ENCODE results near the gene WDR46. TPM values are rescaled to one million over a fixed set of nuclear protein-coding genes. Genes with fewer than 3 reads are reported as not detected.

The WDR46 gene
- total and polyA plus RNA-seq, 4 experiments from 2014 or later, result 60.8 to 88.9 (median 66.0) TPM

GRCh38 chr6:33317669-33318425 lies 28.8 kb upstream of the WDR46 start, which contains the start of gene ZBTB22:
Gene ZBTB22, minus strand, starts transcription at chr6:33317744. Its CDS starts 828 bp downstream, at chr6:33316916.
- H3K27me3 Mint-ChIP-seq, result no peaks in the 10 kb centered on the region
- Histone ChIP-seq H3K9me3 (ENCODE audit: control insufficient read depth in 1 of 2, low read length in 2 of 2) (no peaks in the 10 kb centered on the region), H3K27ac (ENCODE audit: low read depth, low read length) (peak within 1 kb of the TSS; percentile 83), H3K4me3 (ENCODE audit: low read length in 2 of 2) (peak within 1 kb of the TSS; percentile 73 to 100), H3K36me3 (ENCODE audit: insufficient read depth, low read length) (peaks cover 33% of the 10 kb centered on the region), H3K4me1 (ENCODE audit: insufficient read depth, low read length) (peaks cover 73% of the 10 kb centered on the region), H3K27me3 (ENCODE audit: insufficient read depth, low read length) (no peaks in the 10 kb centered on the region)
- H3K36me3 Mint-ChIP-seq, result peaks cover 40 to 69% of the 10 kb centered on the region in 2 donors
- ChIA-PET POLR2A (ENCODE audit: partially characterized antibody) (interaction anchor here (0.6 to 4.1 kb wide), 27 partner anchors 10 to 1665 kb away, joined by 3 to 81 read pairs (median 5); partner anchors contain the start of genes B3GALT4, BAG6, CUTA and ITPR3), CTCF (ENCODE audit: partially characterized antibody) (interaction anchor here (0.6 to 5.9 kb wide), 9 partner anchors 17 to 274 kb away, joined by 3 to 47 read pairs (median 4); partner anchors contain the start of genes B3GALT4, RPS18 and VPS52)
- H3K27ac Mint-ChIP-seq, result peak within 1 kb of the TSS; percentile 98 to 99 (median 98)
- peak; percentile 96 to 99 (median 97) for DNase-seq
- peaks cover 40 to 100% (median 62%) of the 10 kb centered on the region in 4 donors for H3K4me1 Mint-ChIP-seq
- intact Hi-C loops (cut with micrococcal nuclease), result loop anchor here (1.0 to 2.0 kb wide), 5 partner anchors 27 to 347 kb away; partner anchors contain the start of genes CUTA, KIFC1, PFDN6 and WDR46
- peak within 1 kb of the TSS; percentile 98 to 100 (median 99) for H3K4me3 Mint-ChIP-seq
- H3K9me3 Mint-ChIP-seq, result peaks cover 0 to 5% (median 0%) of the 10 kb centered on the region in 8 donors

GRCh38 chr6:33317419-33317668 lies 28.3 kb upstream of the WDR46 start:
- Mint-ChIP-seq H3K4me3 (peak overlapping the region; percentile 82 to 100 (median 98)), H3K36me3 (peaks cover 43 to 70% of the 10 kb centered on the region in 2 donors), H3K27me3 (no peaks in the 10 kb centered on the region), H3K4me1 (peaks cover 38 to 100% (median 63%) of the 10 kb centered on the region in 4 donors), H3K27ac (peak overlapping the region; percentile 90 to 99 (median 94)), H3K9me3 (peaks cover 0 to 5% (median 0%) of the 10 kb centered on the region in 8 donors)
- Histone ChIP-seq H3K27ac (ENCODE audit: low read depth, low read length) (peak overlapping the region; percentile 83), H3K4me3 (ENCODE audit: low read length in 2 of 2) (no peak overlapping the region), H3K9me3 (ENCODE audit: control insufficient read depth in 1 of 2, low read length in 2 of 2) (no peaks in the 10 kb centered on the region), H3K27me3 (ENCODE audit: insufficient read depth, low read length) (no peaks in the 10 kb centered on the region), H3K4me1 (ENCODE audit: insufficient read depth, low read length) (peaks cover 76% of the 10 kb centered on the region), H3K36me3 (ENCODE audit: insufficient read depth, low read length) (peaks cover 33% of the 10 kb centered on the region)
- intact Hi-C loops (cut with micrococcal nuclease), result loop anchor here (1.0 to 2.0 kb wide), 3 partner anchors 74 to 347 kb away; partner anchors contain the start of genes CUTA and KIFC1
- DNase-seq, result no peak
- CTCF ChIA-PET (ENCODE audit: partially characterized antibody), result interaction anchor here (0.8 to 5.9 kb wide), 6 partner anchors 16 to 73 kb away, joined by 3 to 47 read pairs (median 10); partner anchors contain the start of genes B3GALT4, RPS18 and VPS52
- POLR2A ChIA-PET (ENCODE audit: partially characterized antibody), result interaction anchor here (0.6 to 4.1 kb wide), 22 partner anchors 9 to 345 kb away, joined by 3 to 81 read pairs (median 5); partner anchors contain the start of genes B3GALT4, CUTA, PFDN6 and RGL2

GRCh38 chr6:33316603-33317418 lies 27.8 kb upstream of the WDR46 start:
- no peak overlapping the region for H3K4me3 ChIP-seq (ENCODE audit: low read length in 2 of 2)
- Mint-ChIP-seq H3K36me3 (peaks cover 40 to 70% of the 10 kb centered on the region in 2 donors), H3K27me3 (no peaks in the 10 kb centered on the region), H3K4me1 (peaks cover 36 to 100% (median 63%) of the 10 kb centered on the region in 4 donors), H3K27ac (peak overlapping the region; percentile 90 to 99 (median 94)), H3K9me3 (peaks cover 0 to 1% (median 0%) of the 10 kb centered on the region in 8 donors), H3K4me3 (peak overlapping the region; percentile 82 to 100 (median 98))
- ChIA-PET CTCF (ENCODE audit: partially characterized antibody) (interaction anchor here (1.0 to 5.9 kb wide), 5 partner anchors 17 to 74 kb away, joined by 4 to 47 read pairs (median 10); partner anchors contain the start of genes B3GALT4, RPS18 and VPS52), POLR2A (ENCODE audit: partially characterized antibody) (interaction anchor here (0.9 to 4.1 kb wide), 15 partner anchors 9 to 345 kb away, joined by 3 to 81 read pairs (median 6); partner anchors contain the start of genes B3GALT4, CUTA, PFDN6 and RGL2)
- H3K36me3 ChIP-seq (ENCODE audit: insufficient read depth, low read length), result peaks cover 33% of the 10 kb centered on the region
- no peaks in the 10 kb centered on the region for H3K27me3 ChIP-seq (ENCODE audit: insufficient read depth, low read length)
- peak overlapping the region; percentile 49 for H3K27ac ChIP-seq (ENCODE audit: low read depth, low read length)
- H3K9me3 ChIP-seq (ENCODE audit: control insufficient read depth in 1 of 2, low read length in 2 of 2), result no peaks in the 10 kb centered on the region
- intact Hi-C loops (cut with micrococcal nuclease), result loop anchor here (1.0 to 2.0 kb wide), 3 partner anchors 74 to 346 kb away; partner anchors contain the start of genes CUTA and KIFC1
- peak in 1 of 5 donors; percentile 41 for DNase-seq
- H3K4me1 ChIP-seq (ENCODE audit: insufficient read depth, low read length), result peaks cover 76% of the 10 kb centered on the region

- no peak for DNase-seq
- Mint-ChIP-seq H3K27me3 (no peaks in the 10 kb centered on the region), H3K9me3 (peaks cover 0 to 1% (median 0%) of the 10 kb centered on the region in 8 donors), H3K36me3 (peaks cover 38 to 70% of the 10 kb centered on the region in 2 donors), H3K4me3 (peak overlapping the region; percentile 17 to 100 (median 73)), H3K27ac (peak overlapping the region; percentile 97 to 99 (median 99)), H3K4me1 (peaks cover 36 to 97% (median 62%) of the 10 kb centered on the region in 4 donors)
- Histone ChIP-seq H3K27ac (ENCODE audit: low read depth, low read length) (peak overlapping the region; percentile 99), H3K27me3 (ENCODE audit: insufficient read depth, low read length) (no peaks in the 10 kb centered on the region), H3K4me3 (ENCODE audit: low read length in 2 of 2) (no peak overlapping the region), H3K36me3 (ENCODE audit: insufficient read depth, low read length) (peaks cover 27% of the 10 kb centered on the region), H3K4me1 (ENCODE audit: insufficient read depth, low read length) (peaks cover 76% of the 10 kb centered on the region), H3K9me3 (ENCODE audit: control insufficient read depth in 1 of 2, low read length in 2 of 2) (no peaks in the 10 kb centered on the region)
- intact Hi-C loops (cut with micrococcal nuclease), result loop anchor here (2.0 kb wide), 1 partner anchor 345 kb away; no protein-coding TSS in a partner anchor
- ChIA-PET CTCF (ENCODE audit: partially characterized antibody) (interaction anchor here (5.9 kb wide), 1 partner anchor 29 kb away, joined by 47 read pairs; no protein-coding TSS in a partner anchor), POLR2A (ENCODE audit: partially characterized antibody) (interaction anchor here (2.2 to 4.1 kb wide), 5 partner anchors 15 to 44 kb away, joined by 6 to 81 read pairs (median 39); partner anchors contain the start of genes B3GALT4, PFDN6, RGL2 and RPS18)
Measured at GRCh38 chr6:33315793-33316602, 27.0 kb upstream of the WDR46 start.

- CTCF ChIA-PET (ENCODE audit: partially characterized antibody), result interaction anchor here (5.9 kb wide), 1 partner anchor 30 kb away, joined by 47 read pairs; no protein-coding TSS in a partner anchor
- DNase-seq, result no peak
- Histone ChIP-seq H3K9me3 (ENCODE audit: control insufficient read depth in 1 of 2, low read length in 2 of 2) (no peaks in the 10 kb centered on the region), H3K27me3 (ENCODE audit: insufficient read depth, low read length) (no peaks in the 10 kb centered on the region), H3K27ac (ENCODE audit: low read depth, low read length) (peak overlapping the region; percentile 99), H3K4me3 (ENCODE audit: low read length in 2 of 2) (peak overlapping the region in 1 of 2 donors; percentile 83), H3K36me3 (ENCODE audit: insufficient read depth, low read length) (peaks cover 18% of the 10 kb centered on the region), H3K4me1 (ENCODE audit: insufficient read depth, low read length) (peaks cover 76% of the 10 kb centered on the region)
- no peaks in the 10 kb centered on the region for H3K27me3 Mint-ChIP-seq
- H3K36me3 Mint-ChIP-seq, result peaks cover 32 to 64% of the 10 kb centered on the region in 2 donors
- peaks cover 32 to 91% (median 60%) of the 10 kb centered on the region in 4 donors for H3K4me1 Mint-ChIP-seq
- H3K27ac Mint-ChIP-seq, result peak overlapping the region; percentile 97 to 100 (median 99)
- intact Hi-C loops (cut with micrococcal nuclease), result loop anchor here (1.0 kb wide), 3 partner anchors 8 to 30 kb away; no protein-coding TSS in a partner anchor
- peak overlapping the region; percentile 98 to 99 (median 98) for H3K4me3 Mint-ChIP-seq
- POLR2A ChIA-PET (ENCODE audit: partially characterized antibody), result interaction anchor here (0.8 to 4.1 kb wide), 4 partner anchors 17 to 344 kb away, joined by 3 to 81 read pairs (median 22); partner anchors contain the start of genes B3GALT4, RGL2, RPS18 and VPS52
- peaks cover 0 to 1% (median 0%) of the 10 kb centered on the region in 8 donors for H3K9me3 Mint-ChIP-seq
Measured at GRCh38 chr6:33314943-33315792, 26.1 kb upstream of the WDR46 start.

Data from CD4-positive, alpha-beta memory T cell (primary cell).